Testis (tissue), 2 donors: ENCODE data around the gene DST.

Experiments
- POLR2A ChIP-seq: fragments of 450-650 bp; IDR thresholded peaks from one replicate; pipeline ENCODE4 v1.6.1; 2017; ENCODE audit warnings: antibody characterized with exemption, mild to moderate bottlenecking, moderate library complexity
- TF ChIP-seq, protein P1 (sequence below), 3 experiments: fragments of 450-650 bp in 2 of 3; fragments of 200-600 bp in 1 of 3; sonication (generic) in 1 of 3; IDR thresholded peaks; one replicate each; pipeline ENCODE4 v1.5.1; 2016 to 2019; ENCODE audit warnings: antibody characterized with exemption in 3 of 3, mild to moderate bottlenecking in 2 of 3, moderate library complexity in 1 of 3

DNA sequence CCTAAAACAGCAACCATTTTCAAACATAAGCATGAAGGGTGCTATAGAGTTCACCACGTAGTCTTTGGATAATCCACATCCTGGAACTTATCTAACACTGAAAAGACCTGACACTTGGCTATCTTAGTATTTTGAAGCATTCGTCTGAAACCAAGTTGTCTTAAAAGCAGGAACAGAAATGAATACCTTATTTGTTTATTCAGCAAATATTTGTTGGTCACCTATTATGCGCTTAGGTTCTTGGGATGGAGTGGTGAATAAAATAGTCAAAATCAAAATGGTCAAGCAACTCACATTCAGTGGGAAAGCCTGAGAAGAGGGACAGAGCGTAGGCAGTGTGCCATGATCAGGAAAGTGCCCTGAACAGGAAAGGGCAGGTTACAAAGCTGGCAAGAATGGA lies 206.9 kb downstream of the DST start:
- TF ChIP-seq, protein P1, sequence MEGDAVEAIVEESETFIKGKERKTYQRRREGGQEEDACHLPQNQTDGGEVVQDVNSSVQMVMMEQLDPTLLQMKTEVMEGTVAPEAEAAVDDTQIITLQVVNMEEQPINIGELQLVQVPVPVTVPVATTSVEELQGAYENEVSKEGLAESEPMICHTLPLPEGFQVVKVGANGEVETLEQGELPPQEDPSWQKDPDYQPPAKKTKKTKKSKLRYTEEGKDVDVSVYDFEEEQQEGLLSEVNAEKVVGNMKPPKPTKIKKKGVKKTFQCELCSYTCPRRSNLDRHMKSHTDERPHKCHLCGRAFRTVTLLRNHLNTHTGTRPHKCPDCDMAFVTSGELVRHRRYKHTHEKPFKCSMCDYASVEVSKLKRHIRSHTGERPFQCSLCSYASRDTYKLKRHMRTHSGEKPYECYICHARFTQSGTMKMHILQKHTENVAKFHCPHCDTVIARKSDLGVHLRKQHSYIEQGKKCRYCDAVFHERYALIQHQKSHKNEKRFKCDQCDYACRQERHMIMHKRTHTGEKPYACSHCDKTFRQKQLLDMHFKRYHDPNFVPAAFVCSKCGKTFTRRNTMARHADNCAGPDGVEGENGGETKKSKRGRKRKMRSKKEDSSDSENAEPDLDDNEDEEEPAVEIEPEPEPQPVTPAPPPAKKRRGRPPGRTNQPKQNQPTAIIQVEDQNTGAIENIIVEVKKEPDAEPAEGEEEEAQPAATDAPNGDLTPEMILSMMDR (IDR thresholded peaks at IDR 0.05), result no peak
- no peak for TF ChIP-seq POLR2A
